Caco-2 (cell line): ENCODE results near the gene CASP5. TPM values are rescaled to one million over a fixed set of nuclear protein-coding genes. Genes with fewer than 3 reads are reported as not detected.
A peak's percentile ranks its signal among the peaks of the same experiment; 100 is the strongest.

Experiments
- BruUV-seq: library from RNA; stranded (reverse); fragments of 400-500 nt; replicated peaks from 2 replicates; lab custom pipeline; 2021; lab: Mats Ljungman, UMichigan
- CTCF ChIA-PET: fragments of 300-600 bp; sonication (Branson Sonifier 250); formaldehyde crosslinking; loops from one replicate; lab custom pipeline; 2022; ENCODE audit warnings: antibody characterized with exemption; lab: Charles Lee
- POLR2A ChIA-PET: fragments of 300-600 bp; sonication (Branson Sonifier 250); formaldehyde crosslinking; loops from one replicate; lab custom pipeline; 2022; ENCODE audit warnings: antibody characterized with exemption; lab: Charles Lee
- DNase-seq, 2 experiments: peaks; one replicate each; pipeline versions ENCODE4 v3.0.0 to v3.0.0-alpha.2; 2020 to 2022
- H3K27me3 ChIP-seq: replicated peaks from 2 replicates; pipeline ENCODE4 v1.6.0; 2011; ENCODE audit warnings: low read length; ENCODE audit not compliant: control insufficient read depth, insufficient read depth
- H3K36me3 ChIP-seq: 2 replicates; pipeline ENCODE4 v1.5.1; 2011; ENCODE audit warnings: low read length; ENCODE audit not compliant: control insufficient read depth, insufficient read depth
- H3K4me1 ChIP-seq: fragments of 250-450 bp; sonication (Bioruptor Pico); 2 replicates; pipeline ENCODE4 v1.5.1; 2020; ENCODE audit warnings: mild to moderate bottlenecking
- H3K4me3 ChIP-seq: 2 replicates; pipeline ENCODE4 v1.5.1; 2011; ENCODE audit warnings: low read depth, mild to moderate bottlenecking, control low read depth, low read length
- H3K9me3 ChIP-seq: fragments of 250-450 bp; sonication (Bioruptor Pico); 2 replicates; pipeline ENCODE4 v1.5.1; 2020; ENCODE audit warnings: mild to moderate bottlenecking, moderate library complexity
- H3K27ac Mint-ChIP-seq: one replicate; pipeline ENCODE4 v1.8.0; 2022; ENCODE audit warnings: mixed read lengths; ENCODE audit not compliant: unreplicated experiment
- H3K27me3 Mint-ChIP-seq: one replicate; pipeline ENCODE4 v1.8.0; 2022; ENCODE audit warnings: mixed read lengths; ENCODE audit not compliant: insufficient read depth, unreplicated experiment
- H3K36me3 Mint-ChIP-seq: one replicate; pipeline ENCODE4 v1.8.0; 2022; ENCODE audit warnings: mild to moderate bottlenecking, mixed read lengths; ENCODE audit not compliant: insufficient read depth, unreplicated experiment
- H3K4me1 Mint-ChIP-seq: one replicate; pipeline ENCODE4 v1.8.0; 2022; ENCODE audit warnings: low read depth, mixed read lengths; ENCODE audit not compliant: unreplicated experiment
- H3K4me3 Mint-ChIP-seq: one replicate; pipeline ENCODE4 v1.8.0; 2022; ENCODE audit warnings: mild to moderate bottlenecking, moderate library complexity, mixed read lengths; ENCODE audit not compliant: unreplicated experiment
- H3K9me3 Mint-ChIP-seq: one replicate; pipeline ENCODE4 v1.8.0; 2022; ENCODE audit warnings: mixed read lengths; ENCODE audit not compliant: unreplicated experiment
- intact Hi-C: fragments of 100-400 bp; cut with micrococcal nuclease; formaldehyde crosslinking; loops from one replicate; pipeline ENCODE4 v1.10.0; 2022; ENCODE audit not compliant: unreplicated experiment
- total RNA-seq: library from RNA; stranded (reverse); gene quantifications from 2 replicates; pipeline ENCODE4 v1.2.3, GENCODE V29; 2022
- TF ChIP-seq, protein P1 (sequence below), 2 experiments: fragments of 200-600 bp in 1 of 2; IDR thresholded peaks; 1 replicate in 1 of 2; 2 replicates in 1 of 2; pipeline versions ENCODE4 v1.5.1 to v1.8.0; 2011 to 2022; ENCODE audit warnings: antibody characterized with exemption in 1 of 2, control low read depth in 1 of 2, inconsistent platforms in 1 of 2, low read depth in 1 of 2, low read length in 1 of 2, mild to moderate bottlenecking in 1 of 2, moderate library complexity in 1 of 2; ENCODE audit not compliant: insufficient read depth in 1 of 2, severe bottlenecking in 1 of 2, unreplicated experiment in 1 of 2

Gene CASP5
- total RNA-seq, 1 experiment from 2014 or later: 1.4 TPM

DNA sequence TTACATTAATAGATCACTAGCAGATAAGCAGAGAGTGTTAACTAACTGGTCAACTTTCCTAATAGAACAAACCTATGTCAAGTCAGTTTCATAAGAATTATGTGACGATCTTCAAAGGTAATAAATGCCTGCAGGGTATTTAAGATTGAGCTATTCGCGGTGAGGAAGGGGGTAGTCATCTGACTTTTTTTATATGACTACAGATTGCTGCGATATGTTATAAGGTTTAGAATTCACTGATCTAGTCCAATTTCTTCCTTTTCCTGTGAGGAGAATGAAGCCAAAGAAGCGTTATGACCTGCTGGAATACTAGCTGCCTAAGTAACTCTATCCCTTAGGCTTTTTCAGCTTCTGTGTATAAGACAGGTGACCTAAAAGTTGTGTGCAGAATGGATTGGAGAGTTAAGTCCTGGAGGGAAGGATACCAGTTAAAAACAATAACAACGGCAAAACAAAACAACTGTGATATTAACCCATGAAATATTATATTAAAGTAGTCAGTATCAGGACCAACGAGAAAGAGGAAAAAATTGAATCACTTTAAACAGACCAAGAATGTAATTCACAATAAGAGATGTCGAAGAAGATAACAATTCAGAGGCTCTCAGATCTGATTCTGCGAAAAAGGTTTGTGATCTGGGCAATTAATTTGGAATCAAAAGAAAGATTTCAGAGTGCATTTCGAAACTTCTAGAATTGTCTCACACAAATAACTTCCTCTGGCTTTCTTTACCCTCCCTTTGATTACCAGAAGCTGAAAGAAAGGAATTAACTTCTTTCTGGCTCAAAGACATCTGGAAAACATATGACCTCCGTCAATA is 55.2 kb downstream of the CASP5 start:
- intact Hi-C loops: loop anchor here (1.0 to 5.0 kb wide), 3 partner anchors 236 to 360 kb away; no protein-coding TSS in a partner anchor
- H3K4me3 Mint-ChIP-seq: peak overlapping the region; percentile 73
- POLR2A ChIA-PET: no interaction called here
- H3K9me3 Mint-ChIP-seq: peaks cover 24% of the 10 kb centered on the region
- Histone ChIP-seq H3K9me3 (no peaks in the 10 kb centered on the region), H3K4me3 (peak overlapping the region; percentile 35), H3K36me3 (no peaks in the 10 kb centered on the region), H3K27me3 (no peaks in the 10 kb centered on the region), H3K4me1 (peaks cover 30% of the 10 kb centered on the region)
- BruUV-seq: TSS peak; percentile 66
- H3K27me3 Mint-ChIP-seq: no peaks in the 10 kb centered on the region
- H3K36me3 Mint-ChIP-seq: no peaks in the 10 kb centered on the region
- peak overlapping the region; percentile 85 for H3K27ac Mint-ChIP-seq
- TF ChIP-seq, protein P1, sequence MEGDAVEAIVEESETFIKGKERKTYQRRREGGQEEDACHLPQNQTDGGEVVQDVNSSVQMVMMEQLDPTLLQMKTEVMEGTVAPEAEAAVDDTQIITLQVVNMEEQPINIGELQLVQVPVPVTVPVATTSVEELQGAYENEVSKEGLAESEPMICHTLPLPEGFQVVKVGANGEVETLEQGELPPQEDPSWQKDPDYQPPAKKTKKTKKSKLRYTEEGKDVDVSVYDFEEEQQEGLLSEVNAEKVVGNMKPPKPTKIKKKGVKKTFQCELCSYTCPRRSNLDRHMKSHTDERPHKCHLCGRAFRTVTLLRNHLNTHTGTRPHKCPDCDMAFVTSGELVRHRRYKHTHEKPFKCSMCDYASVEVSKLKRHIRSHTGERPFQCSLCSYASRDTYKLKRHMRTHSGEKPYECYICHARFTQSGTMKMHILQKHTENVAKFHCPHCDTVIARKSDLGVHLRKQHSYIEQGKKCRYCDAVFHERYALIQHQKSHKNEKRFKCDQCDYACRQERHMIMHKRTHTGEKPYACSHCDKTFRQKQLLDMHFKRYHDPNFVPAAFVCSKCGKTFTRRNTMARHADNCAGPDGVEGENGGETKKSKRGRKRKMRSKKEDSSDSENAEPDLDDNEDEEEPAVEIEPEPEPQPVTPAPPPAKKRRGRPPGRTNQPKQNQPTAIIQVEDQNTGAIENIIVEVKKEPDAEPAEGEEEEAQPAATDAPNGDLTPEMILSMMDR (IDR thresholded peaks at IDR 0.05; ENCODE audit: insufficient read depth in 1 of 2, low read depth in 1 of 2, low read length in 1 of 2, severe bottlenecking in 1 of 2, unreplicated experiment in 1 of 2): no peak
- peaks cover 47% of the 10 kb centered on the region for H3K4me1 Mint-ChIP-seq
- no peak for DNase-seq
- CTCF ChIA-PET: no interaction called here

DNA sequence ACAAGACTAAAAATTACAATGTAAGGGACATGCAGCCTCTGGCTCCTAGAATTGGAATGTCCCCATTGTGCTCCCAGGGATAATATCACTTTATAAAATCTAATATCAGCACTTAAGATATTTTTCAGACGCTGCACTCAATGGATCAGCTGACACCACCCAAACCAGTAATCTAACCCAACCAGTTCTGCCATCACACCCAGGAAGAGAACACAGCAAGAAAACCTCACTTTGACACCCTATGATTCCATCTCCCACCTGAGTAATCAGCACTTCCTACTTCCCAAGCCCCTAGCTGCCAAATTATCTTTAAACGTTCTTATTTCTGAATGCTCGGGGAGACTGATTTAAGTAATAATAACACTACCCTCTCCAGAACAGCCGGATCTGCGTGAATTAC is 57.2 kb downstream of the CASP5 start:
- no TSS peak for BruUV-seq
- H3K27ac Mint-ChIP-seq: peak overlapping the region; percentile 14

GRCh38 chr11:104964247-104964646 is 58.7 kb downstream of the CASP5 start:
- H3K4me3 ChIP-seq: no peak overlapping the region
- H3K27me3 Mint-ChIP-seq: no peaks in the 10 kb centered on the region
- no peak overlapping the region for H3K4me3 Mint-ChIP-seq
- peaks cover 3% of the 10 kb centered on the region; the same call in 1 of the 2 replicates for H3K36me3 ChIP-seq
- no peaks in the 10 kb centered on the region for H3K27me3 ChIP-seq
- ChIA-PET CTCF (no interaction called here), POLR2A (no interaction called here)
- no peaks in the 10 kb centered on the region for H3K9me3 Mint-ChIP-seq
- TF ChIP-seq, protein P1 (IDR thresholded peaks at IDR 0.05; ENCODE audit: insufficient read depth in 1 of 2, low read depth in 1 of 2, low read length in 1 of 2, severe bottlenecking in 1 of 2, unreplicated experiment in 1 of 2): no peak
- DNase-seq: no peak
- H3K9me3 ChIP-seq: no peaks in the 10 kb centered on the region
- intact Hi-C loops: no loop called here
- H3K36me3 Mint-ChIP-seq: no peaks in the 10 kb centered on the region
- H3K27ac Mint-ChIP-seq: no peak overlapping the region
- BruUV-seq: no TSS peak
- H3K4me1 ChIP-seq: peaks cover 23% of the 10 kb centered on the region
- peaks cover 36% of the 10 kb centered on the region for H3K4me1 Mint-ChIP-seq

More for the DNA sequence above, 57.2 kb downstream of the CASP5 start:
- Mint-ChIP-seq H3K4me1 (peaks cover 47% of the 10 kb centered on the region), H3K4me3 (peak overlapping the region; percentile 4), H3K27me3 (no peaks in the 10 kb centered on the region), H3K9me3 (peaks cover 5% of the 10 kb centered on the region), H3K36me3 (no peaks in the 10 kb centered on the region)
- TF ChIP-seq, protein P1 (IDR thresholded peaks at IDR 0.05; ENCODE audit: insufficient read depth in 1 of 2, low read depth in 1 of 2, low read length in 1 of 2, severe bottlenecking in 1 of 2, unreplicated experiment in 1 of 2): no peak
- no peak for DNase-seq
- Histone ChIP-seq H3K9me3 (no peaks in the 10 kb centered on the region), H3K36me3 (peaks cover 3% of the 10 kb centered on the region; the same call in 1 of the 2 replicates), H3K4me1 (peaks cover 30% of the 10 kb centered on the region), H3K4me3 (no peak overlapping the region), H3K27me3 (no peaks in the 10 kb centered on the region)
- CTCF ChIA-PET: no interaction called here
- intact Hi-C loops: loop anchor here (5.0 kb wide), 2 partner anchors 298 to 358 kb away; no protein-coding TSS in a partner anchor
- POLR2A ChIA-PET: interaction anchor here (0.6 kb wide), 1 partner anchor 19 kb away, joined by 3 read pairs; no protein-coding TSS in a partner anchor
